ENCODE measurements around the gene GRIK4. TPM values are rescaled to one million over a fixed set of nuclear protein-coding genes. Genes with fewer than 3 reads are reported as not detected.

The GRIK4 gene
- total RNA-seq, 1 donor from 2014 or later = 4.3 TPM

DNA sequence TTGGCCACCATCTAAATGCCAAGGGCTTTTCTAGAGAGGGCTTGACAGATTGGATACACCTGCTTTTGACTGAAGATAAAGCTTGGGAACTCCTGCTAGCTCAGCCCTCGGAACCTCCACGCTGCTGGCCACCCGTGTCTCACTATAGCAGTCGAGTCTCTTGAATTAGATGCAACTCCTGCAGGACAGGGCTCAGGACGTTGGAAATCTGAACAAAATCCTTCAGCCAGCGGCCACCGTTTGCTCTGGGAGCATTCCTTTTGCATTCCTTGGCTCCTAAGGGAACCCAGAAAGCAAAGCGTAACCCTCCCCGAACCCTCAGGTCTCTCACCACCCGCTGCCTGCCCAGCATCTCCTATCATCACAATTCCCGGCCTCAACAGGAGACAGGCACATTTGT is 77.8 kb downstream of the GRIK4 start:
- H3K9me3 ChIP-seq = no peaks in the 10 kb centered on the region
- no peak overlapping the region for H3K4me3 ChIP-seq
- H3K36me3 ChIP-seq = no peaks in the 10 kb centered on the region
- TF ChIP-seq, protein P1, sequence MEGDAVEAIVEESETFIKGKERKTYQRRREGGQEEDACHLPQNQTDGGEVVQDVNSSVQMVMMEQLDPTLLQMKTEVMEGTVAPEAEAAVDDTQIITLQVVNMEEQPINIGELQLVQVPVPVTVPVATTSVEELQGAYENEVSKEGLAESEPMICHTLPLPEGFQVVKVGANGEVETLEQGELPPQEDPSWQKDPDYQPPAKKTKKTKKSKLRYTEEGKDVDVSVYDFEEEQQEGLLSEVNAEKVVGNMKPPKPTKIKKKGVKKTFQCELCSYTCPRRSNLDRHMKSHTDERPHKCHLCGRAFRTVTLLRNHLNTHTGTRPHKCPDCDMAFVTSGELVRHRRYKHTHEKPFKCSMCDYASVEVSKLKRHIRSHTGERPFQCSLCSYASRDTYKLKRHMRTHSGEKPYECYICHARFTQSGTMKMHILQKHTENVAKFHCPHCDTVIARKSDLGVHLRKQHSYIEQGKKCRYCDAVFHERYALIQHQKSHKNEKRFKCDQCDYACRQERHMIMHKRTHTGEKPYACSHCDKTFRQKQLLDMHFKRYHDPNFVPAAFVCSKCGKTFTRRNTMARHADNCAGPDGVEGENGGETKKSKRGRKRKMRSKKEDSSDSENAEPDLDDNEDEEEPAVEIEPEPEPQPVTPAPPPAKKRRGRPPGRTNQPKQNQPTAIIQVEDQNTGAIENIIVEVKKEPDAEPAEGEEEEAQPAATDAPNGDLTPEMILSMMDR (IDR thresholded peaks at IDR 0.05) = no peak
- peak; percentile 35 for DNase-seq
- no peak overlapping the region for H3K27ac ChIP-seq
- no peaks in the 10 kb centered on the region for H3K4me1 ChIP-seq
- no peak for ATAC-seq
- H3K27me3 ChIP-seq = no peaks in the 10 kb centered on the region
- intact Hi-C loops (cut with DNase I) = no loop called here

DNA sequence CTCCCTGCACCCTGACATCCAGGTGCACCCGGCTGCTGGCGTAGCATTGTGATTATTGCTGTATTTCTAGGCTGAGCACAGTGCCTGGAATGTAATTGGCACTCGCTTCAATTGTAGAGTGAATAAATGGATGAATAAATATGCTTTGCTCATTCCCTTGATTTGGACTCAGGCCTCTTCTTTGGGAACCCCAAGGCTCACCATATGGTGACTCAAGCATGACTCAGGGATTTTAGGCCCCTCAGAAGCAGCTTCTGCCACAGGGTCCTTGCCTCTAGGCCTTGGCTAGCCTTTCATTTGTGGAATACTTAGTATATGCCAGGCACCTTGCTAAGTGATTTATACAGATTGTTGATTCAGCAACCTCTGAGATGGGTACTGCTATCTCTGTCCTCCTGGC is 78.9 kb downstream of the GRIK4 start:
- H3K4me1 ChIP-seq = no peaks in the 10 kb centered on the region
- no peak overlapping the region for H3K27ac ChIP-seq
- no peaks in the 10 kb centered on the region for H3K27me3 ChIP-seq
- H3K36me3 ChIP-seq = no peaks in the 10 kb centered on the region
- DNase-seq = no peak
- TF ChIP-seq, protein P1 (IDR thresholded peaks at IDR 0.05) = no peak
- no peaks in the 10 kb centered on the region for H3K9me3 ChIP-seq
- no peak overlapping the region for H3K4me3 ChIP-seq
- intact Hi-C loops (cut with DNase I) = no loop called here
- ATAC-seq = no peak

DNA sequence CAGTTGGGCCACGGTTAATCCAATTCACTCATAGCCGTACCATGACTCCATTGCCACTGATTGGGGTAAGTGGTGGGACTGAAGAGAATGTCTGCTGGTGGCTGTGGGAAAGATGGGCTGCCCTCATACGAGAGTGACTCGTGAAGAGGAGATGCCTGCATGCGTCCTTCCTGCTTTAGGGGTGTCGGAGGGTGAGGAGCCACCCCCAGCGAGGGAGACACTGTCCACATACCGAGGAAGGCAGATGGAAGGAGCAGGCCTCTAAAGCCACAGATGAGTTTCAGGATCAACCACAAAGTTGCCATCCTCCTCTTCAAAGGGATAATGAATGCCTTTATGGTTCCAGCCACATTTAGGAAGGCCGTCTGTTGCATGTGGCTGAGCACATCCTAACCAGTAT is 83.2 kb downstream of the GRIK4 start:
- intact Hi-C loops (cut with DNase I) = no loop called here
- TF ChIP-seq, protein P1 (IDR thresholded peaks at IDR 0.05) = no peak

DNA sequence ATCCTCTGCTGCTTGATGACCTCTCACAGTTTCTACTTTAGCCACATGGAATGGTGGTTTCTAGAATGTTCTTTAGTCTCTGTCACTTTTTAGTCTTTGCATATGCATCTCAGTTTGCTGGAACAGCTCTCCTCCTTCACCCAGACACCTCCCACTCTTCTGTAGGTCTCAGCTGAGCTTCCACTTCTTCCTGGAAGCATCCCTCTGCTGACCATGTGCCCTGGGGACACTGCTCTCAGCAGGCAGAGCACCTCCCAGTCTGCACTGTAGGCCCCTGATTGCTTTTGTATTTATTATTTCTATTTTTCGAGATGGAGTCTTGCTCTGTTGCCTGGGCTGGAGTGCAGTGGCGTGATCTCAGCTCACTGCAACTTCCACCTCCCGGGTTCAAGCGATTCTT is 84.0 kb downstream of the GRIK4 start:
- DNase-seq (no peak), ATAC-seq (no peak)
- no peak overlapping the region for H3K27ac ChIP-seq
- no peaks in the 10 kb centered on the region for H3K9me3 ChIP-seq
- no peaks in the 10 kb centered on the region for H3K36me3 ChIP-seq
- intact Hi-C loops (cut with DNase I) = no loop called here
- no peaks in the 10 kb centered on the region for H3K27me3 ChIP-seq
- no peak overlapping the region for H3K4me3 ChIP-seq
- TF ChIP-seq, protein P1 (IDR thresholded peaks at IDR 0.05) = no peak
- no peaks in the 10 kb centered on the region for H3K4me1 ChIP-seq

More for the DNA sequence above, 83.2 kb downstream of the GRIK4 start:
- ATAC-seq = no peak
- no peak overlapping the region for H3K4me3 ChIP-seq
- no peaks in the 10 kb centered on the region for H3K9me3 ChIP-seq
- H3K27ac ChIP-seq = no peak overlapping the region
- H3K4me1 ChIP-seq = no peaks in the 10 kb centered on the region
- no peaks in the 10 kb centered on the region for H3K27me3 ChIP-seq
- H3K36me3 ChIP-seq = no peaks in the 10 kb centered on the region
- DNase-seq = peak; percentile 33

DNA sequence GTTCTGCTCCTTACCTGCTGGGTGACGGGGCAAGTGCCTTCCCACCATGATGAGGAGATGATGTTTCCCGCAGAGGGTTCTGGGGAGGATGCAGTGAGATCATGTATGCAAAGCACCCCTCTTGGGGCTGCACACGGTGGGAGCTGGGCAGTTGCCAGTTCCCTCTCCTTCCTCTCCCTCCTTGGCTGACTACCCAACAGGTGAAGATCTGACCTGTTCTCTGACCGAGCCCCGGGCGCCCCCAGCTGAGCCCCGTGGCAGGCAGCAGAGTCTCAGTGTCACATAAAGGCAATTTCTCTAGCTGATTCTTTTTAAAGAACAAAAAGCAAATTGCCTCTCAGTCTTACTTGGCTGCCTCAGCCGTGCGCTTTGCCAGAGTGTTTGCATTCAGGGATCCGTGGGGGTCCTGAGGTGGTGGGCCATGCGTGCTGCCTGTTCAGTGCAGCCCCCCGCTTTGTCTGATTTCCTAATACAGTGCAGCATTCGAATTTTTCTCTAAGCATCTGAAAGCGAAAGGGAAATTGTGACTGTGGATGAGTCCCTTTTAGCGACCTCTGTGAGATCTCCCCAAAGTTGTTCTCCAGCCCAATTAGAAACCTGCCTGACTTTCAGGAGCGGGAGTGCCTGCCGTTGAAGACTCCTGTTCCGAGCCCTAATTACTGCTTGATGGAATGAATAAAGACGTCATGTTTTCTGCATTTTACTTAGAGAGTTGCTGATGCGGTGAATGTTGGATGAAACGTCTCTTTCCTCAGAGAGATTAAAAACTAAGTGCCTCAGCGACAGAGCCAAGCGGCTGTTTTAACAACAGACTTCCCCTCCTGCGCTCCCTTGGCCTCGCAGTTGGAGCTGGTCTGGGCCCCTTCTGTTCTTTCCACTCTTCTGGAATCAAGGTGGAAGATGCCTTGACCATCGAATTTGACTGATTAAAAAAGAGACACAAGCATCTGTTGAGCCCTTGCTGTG is 86.0 kb downstream of the GRIK4 start:
- Histone ChIP-seq H3K4me1 (no peaks in the 10 kb centered on the region), H3K27me3 (no peaks in the 10 kb centered on the region), H3K27ac (no peak overlapping the region), H3K36me3 (no peaks in the 10 kb centered on the region), H3K9me3 (no peaks in the 10 kb centered on the region), H3K4me3 (peak overlapping the region; percentile 10)
- TF ChIP-seq, protein P1 (IDR thresholded peaks at IDR 0.05) = no peak
- DNase-seq (peak; percentile 25), ATAC-seq (no peak)
- intact Hi-C loops (cut with DNase I) = no loop called here

All from upper lobe of right lung (tissue), 1 donor.